Stimulated activated CD4-positive, alpha-beta T cell treated with anti-CD3 and anti-CD28 coated beads, Interleukin-15, amount 100 ng/mL, for 48 hours (primary cell): ENCODE measurements around the gene TPD52L2.
"Not testable (repeated sequence)": the region's sequence is repeated elsewhere in the genome, so short reads cannot be mapped to it uniquely, and the experiment has no call there.

ENCODE experiments used
- DNase-seq, 2 donors: peaks; one replicate each; pipeline ENCODE4 v3.0.0-alpha.2; 2020; ENCODE audit warnings: low read depth in 2 of 2

TPD52L2 gene

GRCh38 chr20:63895202-63895951 is 30.3 kb downstream of the TPD52L2 start:
- DNase-seq = no peak

GRCh38 chr20:63895952-63896263 is 30.8 kb downstream of the TPD52L2 start:
- no peak for DNase-seq

GRCh38 chr20:63896264-63897105 is 31.4 kb downstream of the TPD52L2 start:
- no peak for DNase-seq

- DNase-seq = no peak
Observed at GRCh38 chr20:63897978-63898561, 33.0 kb downstream of the TPD52L2 start.

GRCh38 chr20:63898882-63899558 is 34.0 kb downstream of the TPD52L2 start:
- no peak for DNase-seq

GRCh38 chr20:63900413-63900812 is 35.3 kb downstream of the TPD52L2 start:
- DNase-seq = no peak

GRCh38 chr20:63903796-63904561 is 38.9 kb downstream of the TPD52L2 start:
- no peak for DNase-seq

GRCh38 chr20:63908008-63908682 is 43.1 kb downstream of the TPD52L2 start:
- DNase-seq = no peak

GRCh38 chr20:63911176-63911575 is 46.1 kb downstream of the TPD52L2 start:
- DNase-seq = no peak

GRCh38 chr20:63913768-63914167 is 48.7 kb downstream of the TPD52L2 start:
- DNase-seq = no peak

GRCh38 chr20:63915471-63915870 is 50.4 kb downstream of the TPD52L2 start:
- no peak for DNase-seq

- not testable (repeated sequence) for DNase-seq
Observed at GRCh38 chr20:63916371-63916939, 51.4 kb downstream of the TPD52L2 start.

GRCh38 chr20:63917811-63918210 is 52.7 kb downstream of the TPD52L2 start:
- no peak for DNase-seq

- DNase-seq = no peak
Observed at GRCh38 chr20:63919130-63919529, 54.1 kb downstream of the TPD52L2 start.

- no peak for DNase-seq
Observed at GRCh38 chr20:63920226-63920625, 55.2 kb downstream of the TPD52L2 start.

GRCh38 chr20:63923651-63924050 is 58.6 kb downstream of the TPD52L2 start:
- no peak for DNase-seq

GRCh38 chr20:63924241-63924640 is 59.2 kb downstream of the TPD52L2 start:
- DNase-seq = no peak

- no peak for DNase-seq
Observed at GRCh38 chr20:63926298-63926697, 61.2 kb downstream of the TPD52L2 start.

GRCh38 chr20:63929071-63929470 is 64.0 kb downstream of the TPD52L2 start:
- DNase-seq = no peak

- DNase-seq = not testable (repeated sequence)
Observed at GRCh38 chr20:63929473-63929883, 64.4 kb downstream of the TPD52L2 start.
